Subcutaneous preadipocyte (primary cell): Measurements from ENCODE around the gene LCT. TPM values are rescaled to one million over a fixed set of nuclear protein-coding genes. Genes with fewer than 3 reads are reported as not detected.

Experiments used
- small RNA-seq: library from RNA; depleted of rRNA; stranded (forward); fragments of <200 nt; gene quantifications from one replicate; pipeline ENCODE3, GENCODE V24; 2012
- total RNA-seq: library from RNA; depleted of rRNA; stranded (reverse); fragments of >200 nt; gene quantifications from 2 replicates; pipeline ENCODE4 v1.2.3, GENCODE V29; 2012

The LCT gene
- total RNA-seq: 0.20 TPM in 1 of 2 replicates, not detected in the other

DNA sequence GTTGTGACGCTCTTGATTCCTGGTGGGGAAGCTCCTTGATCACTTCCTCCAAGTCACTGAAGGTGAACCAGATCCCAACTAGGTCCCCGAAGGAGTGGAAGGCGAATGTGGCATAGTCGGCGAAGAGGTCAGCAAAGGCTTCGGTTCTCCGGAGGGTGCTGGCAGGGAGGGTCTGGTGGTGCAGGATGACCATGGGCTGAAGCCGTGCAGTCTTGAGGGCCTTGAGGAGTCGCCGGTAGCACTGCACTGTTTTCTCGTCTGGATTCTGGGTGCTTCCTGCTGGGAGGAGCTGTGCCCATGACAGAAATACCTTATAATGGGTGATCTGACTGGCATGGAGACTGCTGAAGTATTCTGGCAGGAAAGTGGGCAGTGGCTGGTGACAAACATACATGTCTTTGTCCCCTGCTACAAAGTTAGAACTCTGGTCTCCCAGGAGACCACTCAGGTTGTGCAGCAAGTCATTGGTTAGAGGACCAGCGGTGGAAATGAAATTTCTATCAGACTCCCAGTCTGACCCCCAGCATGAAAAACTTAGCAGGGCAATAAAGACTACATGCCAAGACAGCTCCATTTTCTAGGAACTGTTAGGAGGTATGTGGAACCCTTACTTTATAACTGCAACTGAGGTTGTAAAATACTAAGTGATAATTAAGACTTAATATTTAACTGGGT is at the start of gene LCT:
Gene LCT (minus strand): TSS at position 589 of the 675 bp plus-strand sequence. CDS start 15 bp downstream, at position 574.

DNA sequence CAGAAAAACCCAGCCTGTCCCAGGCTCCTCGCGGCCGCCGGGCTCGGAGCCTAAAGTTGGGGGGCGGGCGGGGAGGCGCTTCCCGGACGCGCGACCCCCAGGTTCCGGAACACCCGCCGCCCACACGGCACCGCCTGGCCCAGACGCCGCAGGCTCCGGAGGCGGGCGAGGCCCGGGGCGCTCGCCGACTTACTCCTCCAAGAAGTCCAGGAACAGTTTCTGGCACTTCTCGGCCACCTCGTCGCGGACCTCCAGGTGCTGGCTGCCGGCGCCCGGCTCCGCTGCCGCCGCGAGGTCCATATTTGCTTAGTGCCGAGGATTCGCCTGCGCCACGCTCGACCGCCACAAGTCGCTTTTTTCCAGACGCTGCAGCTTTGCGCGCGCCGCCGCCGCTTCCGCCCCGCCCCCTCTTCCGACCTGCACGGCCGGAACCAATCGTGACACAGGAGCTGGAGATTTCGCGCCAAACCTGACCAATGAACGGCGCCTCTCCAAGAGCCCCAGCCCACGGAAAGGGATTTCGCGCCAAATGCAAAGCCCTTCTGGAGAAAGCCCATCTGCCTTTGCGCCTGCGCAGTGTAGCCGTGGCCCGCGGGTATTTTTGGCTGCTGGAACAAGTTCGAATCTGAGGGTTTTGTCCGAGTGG is 39.2 kb upstream of the LCT start, which contains the start of gene MCM6:
Gene MCM6 (minus strand): TSS at position 378 of the 646 bp plus-strand sequence. CDS start 78 bp downstream, at position 300.

GRCh38 chr2:135741395-135742324 is 95.3 kb downstream of the LCT start, which contains the start of gene UBXN4:
UBXN4 (plus strand) TSS chr2:135741855; CDS start chr2:135741930, 75 bp downstream.

Small RNAs within 50 kb of the gene (small RNA-seq; reads per million reads assigned to genes)
- not detected for gene RF00019

Other genes starting within 250 kb of the LCT start
- gene UBXN4, start 95.3 kb downstream of the LCT start, total RNA-seq: 40.8 and 51.8 TPM in 2 replicates
- gene MCM6, start 39.3 kb upstream of the LCT start, total RNA-seq: 17.6 and 24.8 TPM in 2 replicates
- 112 and 116 TPM in 2 replicates for gene DARS1, start 148.4 kb upstream of the LCT start, total RNA-seq